A673 (cell line): ENCODE results near the gene ARHGAP24. TPM values are rescaled to one million over a fixed set of nuclear protein-coding genes. Genes with fewer than 3 reads are reported as not detected.

ENCODE experiments used
- BruUV-seq: library from RNA; stranded (reverse); fragments of 400-500 nt; replicated peaks from 2 replicates; lab custom pipeline; 2021; lab: Mats Ljungman, UMichigan
- CTCF ChIA-PET: fragments of 300-600 bp; sonication (Branson Sonifier 250); formaldehyde crosslinking; loops from one replicate; lab custom pipeline; 2022; ENCODE audit warnings: antibody characterized with exemption; lab: Charles Lee
- POLR2A ChIA-PET: fragments of 300-600 bp; sonication (Branson Sonifier 250); formaldehyde crosslinking; loops from one replicate; lab custom pipeline; 2022; ENCODE audit warnings: antibody characterized with exemption; ENCODE audit not compliant: low non-redundant PET; lab: Charles Lee
- DNase-seq: peaks from one replicate; pipeline ENCODE4 v3.0.0-alpha.2; 2015; ENCODE audit warnings: low spot score
- H3K27ac ChIP-seq: fragments of 200-600 bp; sonication (generic); 2 replicates; pipeline ENCODE4 v1.5.1; 2016; ENCODE audit warnings: mixed run types, low read depth, mild to moderate bottlenecking, mixed read lengths, antibody characterized with exemption, low read length; ENCODE audit not compliant: poor library complexity, severe bottlenecking
- H3K27me3 ChIP-seq: fragments of 200-600 bp; sonication (generic); replicated peaks from 2 replicates; pipeline ENCODE4 v1.6.1; 2017; ENCODE audit warnings: mixed run types, low read depth, mild to moderate bottlenecking, mixed read lengths, antibody characterized with exemption, low read length; ENCODE audit not compliant: insufficient read depth, poor library complexity
- H3K36me3 ChIP-seq: fragments of 200-600 bp; sonication (generic); 2 replicates; pipeline ENCODE4 v1.6.1; 2016; ENCODE audit warnings: mixed run types, mild to moderate bottlenecking, mixed read lengths, antibody characterized with exemption, low read length; ENCODE audit not compliant: insufficient read depth, poor library complexity, severe bottlenecking
- H3K4me1 ChIP-seq: fragments of 200-600 bp; sonication (generic); 2 replicates; pipeline ENCODE4 v1.6.1; 2017; ENCODE audit warnings: mixed run types, mild to moderate bottlenecking, mixed read lengths, antibody characterized with exemption, low read length; ENCODE audit not compliant: insufficient read depth, poor library complexity, severe bottlenecking
- H3K4me3 ChIP-seq: fragments of 200-600 bp; sonication (generic); 2 replicates; pipeline ENCODE4 v1.5.1; 2016; ENCODE audit warnings: low read depth, mixed run types, mild to moderate bottlenecking, mixed read lengths, low read length; ENCODE audit not compliant: poor library complexity, severe bottlenecking
- H3K9me3 ChIP-seq: fragments of 200-600 bp; sonication (generic); 2 replicates; pipeline ENCODE4 v1.6.1; 2016; ENCODE audit warnings: mixed run types, low read depth, mild to moderate bottlenecking, mixed read lengths, antibody characterized with exemption, low read length; ENCODE audit not compliant: poor library complexity, severe bottlenecking
- EZH2 ChIP-seq: fragments of 200-600 bp; sonication (generic); IDR thresholded peaks from 2 replicates; pipeline ENCODE4 v1.6.1; 2017; ENCODE audit warnings: borderline replicate concordance, low read depth, mild to moderate bottlenecking, mixed read lengths, antibody characterized with exemption, low read length; ENCODE audit not compliant: poor library complexity, severe bottlenecking
- intact Hi-C: fragments of 100-400 bp; cut with micrococcal nuclease; formaldehyde crosslinking; loops from one replicate; pipeline ENCODE4 v1.10.0; 2022; ENCODE audit not compliant: unreplicated experiment
- total RNA-seq: library from RNA; stranded (reverse); gene quantifications from 2 replicates; pipeline ENCODE4 v1.2.3, GENCODE V29; 2021
- TF ChIP-seq, protein P1 (sequence below): fragments of 300-800, 200-600 bp; sonication (generic); conservative IDR thresholded peaks from 2 replicates; pipeline ENCODE4 v1.5.1; 2017; ENCODE audit warnings: low read depth, mild to moderate bottlenecking, antibody characterized with exemption, low read length, moderate library complexity, mixed read lengths

Gene ARHGAP24
- total RNA-seq, 1 experiment from 2014 or later: 5.8 TPM

DNA sequence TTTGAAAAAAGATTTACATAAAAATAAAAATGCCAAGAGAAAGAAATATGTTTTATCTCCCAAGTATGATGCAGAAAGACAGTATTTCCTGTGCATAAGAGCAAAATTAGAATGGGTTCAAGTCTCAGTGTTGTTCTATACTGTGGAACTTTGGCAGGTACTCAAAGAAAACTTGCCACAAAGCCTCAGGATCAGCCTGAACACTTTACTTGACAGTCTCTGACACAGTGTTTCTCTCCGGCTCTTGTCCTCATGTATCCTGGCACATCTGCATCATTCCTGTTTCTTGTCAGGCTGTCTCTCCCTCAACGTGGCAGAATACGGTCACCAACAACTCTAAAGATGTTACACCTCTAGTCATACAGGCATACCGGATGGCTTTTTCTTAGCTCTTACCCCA lies 273.7 kb downstream of the ARHGAP24 start:
- ChIA-PET CTCF (no interaction called here), POLR2A (interaction anchor here (0.6 kb wide), 1 partner anchor 1132 kb away, joined by 7 read pairs; no protein-coding TSS in a partner anchor)

GRCh38 chr4:85751866-85752265 lies 276.9 kb downstream of the ARHGAP24 start:
- no peaks in the 10 kb centered on the region for H3K4me1 ChIP-seq
- H3K27me3 ChIP-seq: no peaks in the 10 kb centered on the region
- ChIA-PET CTCF (no interaction called here), POLR2A (no interaction called here)
- no peak for DNase-seq
- H3K4me3 ChIP-seq: no peak overlapping the region
- no peak overlapping the region for H3K27ac ChIP-seq
- TF ChIP-seq, protein P1, sequence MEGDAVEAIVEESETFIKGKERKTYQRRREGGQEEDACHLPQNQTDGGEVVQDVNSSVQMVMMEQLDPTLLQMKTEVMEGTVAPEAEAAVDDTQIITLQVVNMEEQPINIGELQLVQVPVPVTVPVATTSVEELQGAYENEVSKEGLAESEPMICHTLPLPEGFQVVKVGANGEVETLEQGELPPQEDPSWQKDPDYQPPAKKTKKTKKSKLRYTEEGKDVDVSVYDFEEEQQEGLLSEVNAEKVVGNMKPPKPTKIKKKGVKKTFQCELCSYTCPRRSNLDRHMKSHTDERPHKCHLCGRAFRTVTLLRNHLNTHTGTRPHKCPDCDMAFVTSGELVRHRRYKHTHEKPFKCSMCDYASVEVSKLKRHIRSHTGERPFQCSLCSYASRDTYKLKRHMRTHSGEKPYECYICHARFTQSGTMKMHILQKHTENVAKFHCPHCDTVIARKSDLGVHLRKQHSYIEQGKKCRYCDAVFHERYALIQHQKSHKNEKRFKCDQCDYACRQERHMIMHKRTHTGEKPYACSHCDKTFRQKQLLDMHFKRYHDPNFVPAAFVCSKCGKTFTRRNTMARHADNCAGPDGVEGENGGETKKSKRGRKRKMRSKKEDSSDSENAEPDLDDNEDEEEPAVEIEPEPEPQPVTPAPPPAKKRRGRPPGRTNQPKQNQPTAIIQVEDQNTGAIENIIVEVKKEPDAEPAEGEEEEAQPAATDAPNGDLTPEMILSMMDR: no peak
- no peak for TF ChIP-seq EZH2
- intact Hi-C loops: loop anchor here (10.0 kb wide), 1 partner anchor 293 kb away; no protein-coding TSS in a partner anchor
- no TSS peak for BruUV-seq
- H3K36me3 ChIP-seq: no peaks in the 10 kb centered on the region
- H3K9me3 ChIP-seq: no peaks in the 10 kb centered on the region

More for the DNA sequence above, 273.7 kb downstream of the ARHGAP24 start:
- peaks cover 8% of the 10 kb centered on the region for H3K4me1 ChIP-seq
- H3K9me3 ChIP-seq: no peaks in the 10 kb centered on the region
- H3K36me3 ChIP-seq: no peaks in the 10 kb centered on the region
- no peak overlapping the region for H3K27ac ChIP-seq
- intact Hi-C loops: loop anchor here (5.0 to 10.0 kb wide), 4 partner anchors 254 to 601 kb away; no protein-coding TSS in a partner anchor
- H3K4me3 ChIP-seq: no peak overlapping the region
- no peak for DNase-seq
- no peak for TF ChIP-seq EZH2
- TF ChIP-seq, protein P1: no peak
- BruUV-seq: no TSS peak
- no peaks in the 10 kb centered on the region for H3K27me3 ChIP-seq

GRCh38 chr4:85755285-85755684 lies 280.3 kb downstream of the ARHGAP24 start:
- Histone ChIP-seq H3K4me1 (no peaks in the 10 kb centered on the region), H3K27ac (no peak overlapping the region), H3K9me3 (no peaks in the 10 kb centered on the region), H3K27me3 (no peaks in the 10 kb centered on the region), H3K4me3 (no peak overlapping the region), H3K36me3 (no peaks in the 10 kb centered on the region)
- no peak for TF ChIP-seq EZH2
- TF ChIP-seq, protein P1: no peak
- intact Hi-C loops: loop anchor here (10.0 kb wide), 1 partner anchor 290 kb away; no protein-coding TSS in a partner anchor
- BruUV-seq: no TSS peak
- CTCF ChIA-PET: no interaction called here
- DNase-seq: no peak
- POLR2A ChIA-PET: no interaction called here
